ENCODE data around the gene TRMT5.

DNA sequence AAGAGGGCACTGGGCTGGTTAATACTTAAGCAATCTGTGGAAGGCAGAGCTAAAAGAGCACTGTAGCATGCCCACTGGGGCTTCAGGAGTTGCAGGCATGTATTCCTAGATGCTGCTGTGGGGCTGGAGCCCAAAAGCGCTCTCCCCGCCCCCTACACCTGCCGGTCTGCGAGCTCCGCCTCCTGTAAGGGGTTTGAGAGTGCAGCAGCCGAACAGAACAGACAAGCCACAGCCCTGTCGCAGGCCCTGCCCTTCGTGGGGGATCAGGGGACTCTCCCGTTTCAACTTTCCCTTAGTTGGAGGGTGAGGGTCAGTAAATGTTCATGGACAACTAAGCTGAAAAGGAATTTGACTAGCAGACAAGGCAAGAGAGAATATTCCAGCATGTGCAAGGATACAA lies 17.7 kb upstream of the TRMT5 start:
- no peak for TF ChIP-seq ZFP3 (CRISPR knock-in tag; IDR thresholded peaks at IDR 0.05)
- TF ChIP-seq ESRRG (CRISPR knock-in tag; IDR thresholded peaks at IDR 0.05): no peak
- TF ChIP-seq ZNF8 (CRISPR knock-in tag; IDR thresholded peaks at IDR 0.05): no peak
- no peak for TF ChIP-seq BACH2 (CRISPR knock-in tag; IDR thresholded peaks at IDR 0.05; ENCODE audit: borderline replicate concordance)
- TF ChIP-seq, protein P1, sequence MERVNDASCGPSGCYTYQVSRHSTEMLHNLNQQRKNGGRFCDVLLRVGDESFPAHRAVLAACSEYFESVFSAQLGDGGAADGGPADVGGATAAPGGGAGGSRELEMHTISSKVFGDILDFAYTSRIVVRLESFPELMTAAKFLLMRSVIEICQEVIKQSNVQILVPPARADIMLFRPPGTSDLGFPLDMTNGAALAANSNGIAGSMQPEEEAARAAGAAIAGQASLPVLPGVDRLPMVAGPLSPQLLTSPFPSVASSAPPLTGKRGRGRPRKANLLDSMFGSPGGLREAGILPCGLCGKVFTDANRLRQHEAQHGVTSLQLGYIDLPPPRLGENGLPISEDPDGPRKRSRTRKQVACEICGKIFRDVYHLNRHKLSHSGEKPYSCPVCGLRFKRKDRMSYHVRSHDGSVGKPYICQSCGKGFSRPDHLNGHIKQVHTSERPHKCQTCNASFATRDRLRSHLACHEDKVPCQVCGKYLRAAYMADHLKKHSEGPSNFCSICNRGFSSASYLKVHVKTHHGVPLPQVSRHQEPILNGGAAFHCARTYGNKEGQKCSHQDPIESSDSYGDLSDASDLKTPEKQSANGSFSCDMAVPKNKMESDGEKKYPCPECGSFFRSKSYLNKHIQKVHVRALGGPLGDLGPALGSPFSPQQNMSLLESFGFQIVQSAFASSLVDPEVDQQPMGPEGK (CRISPR knock-in tag; IDR thresholded peaks at IDR 0.05; ENCODE audit: borderline replicate concordance): no peak
- no peak for TF ChIP-seq ARNTL (CRISPR knock-in tag; IDR thresholded peaks at IDR 0.05; ENCODE audit: borderline replicate concordance, low read depth)
- TF ChIP-seq, protein P2, sequence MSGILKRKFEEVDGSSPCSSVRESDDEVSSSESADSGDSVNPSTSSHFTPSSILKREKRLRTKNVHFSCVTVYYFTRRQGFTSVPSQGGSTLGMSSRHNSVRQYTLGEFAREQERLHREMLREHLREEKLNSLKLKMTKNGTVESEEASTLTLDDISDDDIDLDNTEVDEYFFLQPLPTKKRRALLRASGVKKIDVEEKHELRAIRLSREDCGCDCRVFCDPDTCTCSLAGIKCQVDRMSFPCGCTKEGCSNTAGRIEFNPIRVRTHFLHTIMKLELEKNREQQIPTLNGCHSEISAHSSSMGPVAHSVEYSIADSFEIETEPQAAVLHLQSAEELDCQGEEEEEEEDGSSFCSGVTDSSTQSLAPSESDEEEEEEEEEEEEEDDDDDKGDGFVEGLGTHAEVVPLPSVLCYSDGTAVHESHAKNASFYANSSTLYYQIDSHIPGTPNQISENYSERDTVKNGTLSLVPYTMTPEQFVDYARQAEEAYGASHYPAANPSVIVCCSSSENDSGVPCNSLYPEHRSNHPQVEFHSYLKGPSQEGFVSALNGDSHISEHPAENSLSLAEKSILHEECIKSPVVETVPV (CRISPR knock-in tag; IDR thresholded peaks at IDR 0.05): no peak
- no peak for TF ChIP-seq RARB (CRISPR knock-in tag; IDR thresholded peaks at IDR 0.05)
- TF ChIP-seq ZFP30 (CRISPR knock-in tag; IDR thresholded peaks at IDR 0.05): no peak
- TF ChIP-seq OSR1 (CRISPR knock-in tag; IDR thresholded peaks at IDR 0.05): no peak
- TF ChIP-seq ZNF70 (CRISPR knock-in tag; IDR thresholded peaks at IDR 0.05): no peak
- TF ChIP-seq PPARA (CRISPR knock-in tag; IDR thresholded peaks at IDR 0.05; ENCODE audit: borderline replicate concordance): no peak
- TF ChIP-seq CSDC2 (CRISPR knock-in tag; IDR thresholded peaks at IDR 0.05): no peak
